Thyroid gland (tissue), 4 donors: ENCODE data around the gene DENND1B. TPM values are rescaled to one million over a fixed set of nuclear protein-coding genes. Genes with fewer than 3 reads are reported as not detected.

Source experiments
- DNase-seq, 2 donors: peaks; one replicate each; pipeline ENCODE4 v3.0.0-alpha.2; 2019
- H3K27ac ChIP-seq, 3 donors: fragments of 200-600 bp; sonication (generic); 1 replicate in 2 of 3; 2 replicates in 1 of 3; pipeline ENCODE4 v1.5.1; 2016 to 2019; ENCODE audit warnings: mild to moderate bottlenecking in 1 of 3, moderate library complexity in 1 of 3
- H3K27me3 ChIP-seq: fragments of 200-600 bp; sonication (generic); one replicate; pipeline ENCODE4 v1.5.1; 2019
- H3K36me3 ChIP-seq, 2 donors: fragments of 200-600 bp; sonication (generic); one replicate each; pipeline ENCODE4 v1.5.1; 2016 to 2019
- H3K4me1 ChIP-seq, 2 donors: fragments of 200-600 bp; sonication (generic); one replicate each; pipeline ENCODE4 v1.5.1; 2017 to 2019
- H3K4me3 ChIP-seq, 3 donors: fragments of 200-600 bp; sonication (generic); replicated peaks in 1 of 3; 1 replicate in 2 of 3; 2 replicates in 1 of 3; pipeline ENCODE4 v1.5.1; 2016; ENCODE audit warnings: mild to moderate bottlenecking in 1 of 3
- H3K9me3 ChIP-seq: fragments of 200-600 bp; sonication (generic); one replicate; pipeline ENCODE4 v1.5.1; 2017
- CTCF ChIP-seq, 6 experiments: fragments of 200-600 bp in 3 of 6; fragments of 450-650 bp in 3 of 6; sonication (generic) in 3 of 6; IDR thresholded peaks; one replicate each; pipeline ENCODE4 v1.5.1; 2016 to 2019; ENCODE audit warnings: antibody characterized with exemption in 6 of 6, mild to moderate bottlenecking in 2 of 6, inconsistent platforms in 1 of 6, moderate library complexity in 1 of 6
- POLR2A ChIP-seq, 2 donors: fragments of 450-650 bp; IDR thresholded peaks; one replicate each; pipeline ENCODE4 v1.6.1; 2017; ENCODE audit warnings: antibody characterized with exemption in 2 of 2, mild to moderate bottlenecking in 2 of 2, moderate library complexity in 1 of 2
- WGBS, 2 donors: methylation state at CpG; one replicate each; pipeline ENCODE4 v1.1.5; 2017; 5-methylcytosine and 5-hydroxymethylcytosine counted together
- intact Hi-C: fragments of 100-400 bp; cut with DNase I; formaldehyde crosslinking; loops from one replicate; pipeline ENCODE4 v1.15.1; 2023
- total RNA-seq, 4 donors: library from RNA; depleted of rRNA; stranded (reverse); fragments of >200 nt; gene quantifications; one replicate each; pipeline ENCODE4 v1.2.3, GENCODE V29; 2016

Gene DENND1B
- total RNA-seq, 4 donors from 2014 or later, result 17.5 to 32.3 (median 27.8) TPM

DNA sequence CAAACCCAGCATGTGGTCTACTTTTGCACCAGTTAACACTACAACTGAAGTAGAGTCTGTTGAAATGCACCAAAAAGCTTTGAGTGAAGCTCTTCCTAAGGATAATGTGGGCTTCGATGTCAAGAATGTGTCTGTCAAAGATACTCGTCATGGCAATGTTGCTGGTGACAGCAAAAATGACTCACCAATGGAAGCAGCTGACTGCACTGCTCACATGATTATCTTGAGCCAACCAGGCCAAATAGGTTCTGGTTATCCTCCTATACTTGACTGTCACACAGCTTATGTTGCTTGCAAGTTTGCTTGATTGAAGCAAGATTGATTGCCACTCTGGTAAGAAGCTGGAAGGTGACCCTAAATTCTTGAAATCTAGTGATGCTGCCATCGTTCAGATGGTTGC is 85.2 kb downstream of the DENND1B start:
- intact Hi-C loops, result no loop called here
- Histone ChIP-seq H3K4me3 (no peak overlapping the region), H3K27ac (no peak overlapping the region), H3K9me3 (no peaks in the 10 kb centered on the region), H3K36me3 (no peaks in the 10 kb centered on the region), H3K27me3 (no peaks in the 10 kb centered on the region), H3K4me1 (no peaks in the 10 kb centered on the region)
- DNase-seq, result no peak
- no peak for TF ChIP-seq POLR2A (IDR thresholded peaks at IDR 0.05)
- TF ChIP-seq CTCF (IDR thresholded peaks at IDR 0.05), result no peak
- WGBS, 2 donors, result 91 to 96% methylated on average over 3 of the region's 3 CpGs

DNA sequence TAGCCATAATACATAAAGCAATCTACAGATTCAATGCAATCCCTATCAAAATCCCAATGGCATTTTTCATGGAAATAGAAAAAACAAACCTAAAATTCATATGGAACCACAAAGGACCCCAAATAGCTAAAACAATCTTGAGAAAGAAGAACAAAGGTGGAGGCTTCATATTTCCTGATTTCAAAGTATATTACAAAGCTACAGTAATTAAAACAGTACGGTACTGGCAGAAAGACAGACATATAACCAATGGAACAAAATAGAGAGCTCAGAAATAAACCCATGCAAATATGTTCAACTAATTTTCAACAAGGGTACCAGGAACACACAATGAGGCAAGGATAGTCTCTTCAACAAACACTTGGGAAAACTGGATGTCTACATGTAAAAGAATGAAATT is 87.0 kb downstream of the DENND1B start:
- DNase-seq, result no peak
- no peaks in the 10 kb centered on the region for H3K4me1 ChIP-seq
- intact Hi-C loops, result no loop called here
- no peaks in the 10 kb centered on the region for H3K27me3 ChIP-seq
- H3K36me3 ChIP-seq, result no peaks in the 10 kb centered on the region
- H3K27ac ChIP-seq, result no peak overlapping the region
- no peak overlapping the region for H3K4me3 ChIP-seq
- 95 to 100% methylated on average over 1 of the region's 1 CpG for WGBS, 2 donors
- no peak for TF ChIP-seq CTCF (IDR thresholded peaks at IDR 0.05)
- TF ChIP-seq POLR2A (IDR thresholded peaks at IDR 0.05), result no peak
- no peaks in the 10 kb centered on the region for H3K9me3 ChIP-seq

DNA sequence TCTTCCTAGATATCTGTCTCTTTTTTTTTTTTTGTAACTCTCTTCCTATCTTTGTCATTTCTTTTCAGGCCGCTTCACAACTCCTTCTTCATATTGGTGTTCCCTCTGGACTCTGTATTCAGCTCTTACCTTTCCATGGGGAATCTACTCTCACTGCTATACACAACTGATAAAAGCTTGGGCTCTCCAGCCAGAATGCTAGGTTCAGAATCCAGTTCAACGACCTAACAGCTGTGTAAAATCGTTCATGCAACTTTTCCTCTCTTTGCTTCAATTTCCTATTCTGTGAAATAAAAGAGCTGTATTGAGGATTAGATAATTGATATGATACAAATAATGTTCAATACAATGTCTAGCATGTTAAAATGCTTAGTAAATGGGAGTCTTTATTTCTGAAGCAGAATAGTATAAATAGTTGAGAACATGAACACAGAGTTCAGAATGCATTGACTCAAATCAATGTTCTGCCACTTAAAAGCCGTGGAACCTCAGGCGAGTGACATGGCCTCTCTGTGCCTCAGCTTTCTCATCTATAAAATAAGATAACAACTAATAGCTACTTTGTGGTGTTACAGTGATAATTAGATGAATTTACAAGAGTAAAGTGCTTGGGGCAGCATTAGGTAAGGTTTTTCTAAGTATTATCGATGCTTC is 88.5 kb downstream of the DENND1B start:
- H3K9me3 ChIP-seq, result no peaks in the 10 kb centered on the region
- no peaks in the 10 kb centered on the region for H3K36me3 ChIP-seq
- no peaks in the 10 kb centered on the region for H3K27me3 ChIP-seq
- H3K4me3 ChIP-seq, result no peak overlapping the region
- WGBS, 2 donors, result 90 to 92% methylated on average over 6 of the region's 6 CpGs
- no peaks in the 10 kb centered on the region for H3K4me1 ChIP-seq
- no peak overlapping the region for H3K27ac ChIP-seq
- DNase-seq, result no peak
- intact Hi-C loops, result no loop called here
- TF ChIP-seq POLR2A (IDR thresholded peaks at IDR 0.05), result no peak
- TF ChIP-seq CTCF (IDR thresholded peaks at IDR 0.05), result no peak

- DNase-seq, result no peak
- Histone ChIP-seq H3K36me3 (no peaks in the 10 kb centered on the region), H3K27ac (no peak overlapping the region), H3K9me3 (no peaks in the 10 kb centered on the region), H3K4me1 (no peaks in the 10 kb centered on the region), H3K27me3 (no peaks in the 10 kb centered on the region), H3K4me3 (no peak overlapping the region)
- intact Hi-C loops, result no loop called here
- WGBS, 2 donors, result 92 to 94% methylated on average over 2 of the region's 2 CpGs
- TF ChIP-seq POLR2A (IDR thresholded peaks at IDR 0.05) (no peak), CTCF (IDR thresholded peaks at IDR 0.05) (no peak)
These were observed 89.0 kb downstream of the DENND1B start for GRCh38 chr1:197686231-197686630.

- Histone ChIP-seq H3K36me3 (no peaks in the 10 kb centered on the region), H3K4me3 (no peak overlapping the region), H3K4me1 (no peaks in the 10 kb centered on the region), H3K27me3 (no peaks in the 10 kb centered on the region), H3K9me3 (no peaks in the 10 kb centered on the region), H3K27ac (no peak overlapping the region)
- DNase-seq, result no peak
- intact Hi-C loops, result no loop called here
- no peak for TF ChIP-seq POLR2A (IDR thresholded peaks at IDR 0.05)
- no peak for TF ChIP-seq CTCF (IDR thresholded peaks at IDR 0.05)
- 59 to 60% methylated on average over 1 of the region's 1 CpG for WGBS, 2 donors
These were observed 89.5 kb downstream of the DENND1B start for GRCh38 chr1:197685785-197686184.
